Ammon's horn (tissue), 1 donor: Measurements from ENCODE around the gene RFNG.

Experiments used
- DNase-seq: peaks from one replicate; pipeline ENCODE4 v3.0.0-alpha.2; 2016; ENCODE audit warnings: low spot score

The RFNG gene

GRCh38 chr17:82013772-82014321 is 37.8 kb downstream of the RFNG start:
- DNase-seq, result no peak

DNA sequence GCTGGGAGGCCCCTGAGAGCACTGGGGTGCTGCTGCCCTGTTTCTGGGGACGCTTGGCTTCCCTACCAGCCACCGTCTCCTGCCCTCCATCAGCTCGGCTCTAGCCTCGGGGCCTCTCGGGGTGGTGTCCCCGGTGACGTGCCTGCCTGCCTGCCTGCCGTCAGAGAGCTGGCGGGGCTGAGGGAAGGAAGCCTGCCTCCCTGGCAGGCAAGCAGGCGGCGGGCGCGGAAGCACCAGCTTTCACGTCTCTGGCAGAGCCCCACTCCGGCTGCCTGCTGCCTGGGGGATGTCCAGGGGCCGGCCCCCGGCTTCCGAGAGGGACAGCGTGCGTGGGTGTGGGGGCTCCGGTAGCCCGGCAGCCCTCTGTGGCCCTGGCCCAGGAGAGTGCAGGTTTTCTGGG is 38.3 kb downstream of the RFNG start:
- peak; percentile 60 for DNase-seq

DNA sequence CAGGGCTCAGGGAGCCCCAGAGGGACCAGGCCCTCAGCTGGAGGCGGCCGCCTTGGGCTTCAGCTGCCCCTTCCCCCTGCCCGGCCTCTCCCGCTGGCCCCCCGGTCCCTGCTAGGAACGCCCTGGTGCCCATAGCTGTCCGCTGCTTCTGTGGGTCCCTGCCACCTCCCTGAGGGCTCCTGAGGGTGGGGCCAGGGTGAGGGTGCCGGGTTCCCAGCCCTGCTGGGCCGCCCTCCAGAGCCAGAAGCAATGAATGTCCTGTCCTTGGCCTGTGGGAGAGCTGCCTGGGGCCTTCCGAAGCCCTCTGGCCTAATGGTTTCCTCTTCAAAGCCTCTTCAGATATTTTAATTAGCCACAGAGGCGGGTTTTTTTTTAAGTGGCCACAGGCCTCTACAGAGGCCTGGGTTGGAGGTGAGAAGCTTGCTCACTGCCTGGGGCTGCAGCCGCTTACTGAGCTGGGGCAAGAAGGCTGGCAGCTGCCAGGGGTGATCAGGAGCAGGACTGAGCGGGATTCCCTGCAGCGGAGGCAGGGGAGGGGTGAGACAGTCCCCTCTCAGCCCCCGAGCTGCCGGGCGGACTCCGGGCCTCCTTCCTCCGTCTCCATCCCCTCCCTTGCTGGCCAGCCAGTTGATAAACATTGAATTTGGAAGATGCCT is 38.8 kb downstream of the RFNG start:
- no peak for DNase-seq

DNA sequence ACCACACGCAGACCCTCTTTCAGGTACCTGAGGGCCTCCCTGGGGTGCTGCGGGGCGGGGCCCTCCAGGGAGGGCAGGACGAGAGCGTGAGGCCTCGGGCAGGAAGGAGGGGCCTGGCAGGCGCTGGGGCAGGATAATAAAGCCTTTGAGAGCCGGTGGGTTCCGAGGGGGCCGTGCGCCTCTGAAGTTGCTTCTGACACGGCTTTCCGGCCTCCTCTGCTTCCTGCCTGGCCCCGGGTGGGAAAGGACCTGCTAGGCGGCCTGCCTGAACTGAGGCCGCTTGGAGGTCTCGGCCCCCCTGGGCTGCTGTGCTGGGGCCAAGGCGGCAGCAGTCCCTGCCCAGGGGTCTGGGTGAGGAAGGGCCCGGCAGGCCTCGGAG is 39.4 kb downstream of the RFNG start:
- DNase-seq, result no peak

- DNase-seq, result no peak
These were observed 39.9 kb downstream of the RFNG start for GRCh38 chr17:82011617-82012187.

GRCh38 chr17:82010575-82011525 is 40.8 kb downstream of the RFNG start:
- no peak for DNase-seq

GRCh38 chr17:82009413-82009812 is 42.2 kb downstream of the RFNG start:
- no peak for DNase-seq

DNA sequence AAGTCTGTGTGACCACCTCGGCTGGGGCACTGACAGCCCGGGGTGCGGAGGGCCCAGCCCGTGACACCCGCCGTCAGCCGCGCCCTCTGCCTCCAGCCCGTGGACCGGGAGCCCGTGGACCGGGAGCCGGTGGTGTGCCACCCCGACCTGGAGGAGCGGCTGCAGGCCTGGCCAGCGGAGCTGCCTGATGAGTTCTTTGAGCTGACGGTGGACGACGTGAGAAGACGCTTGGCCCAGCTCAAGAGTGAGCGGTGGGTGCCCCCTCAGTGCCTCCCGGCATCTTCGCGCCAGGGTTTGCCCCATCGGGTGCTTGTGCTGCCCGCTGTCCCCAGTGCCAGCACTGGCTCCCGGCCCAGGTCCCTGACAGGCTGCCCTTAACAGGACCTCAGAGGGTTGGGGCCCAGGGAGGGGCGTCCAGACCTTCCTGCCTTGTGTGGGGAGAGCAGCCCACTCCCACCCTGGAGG is 42.6 kb downstream of the RFNG start:
- no peak for DNase-seq

GRCh38 chr17:82008258-82008940 is 43.2 kb downstream of the RFNG start:
- no peak for DNase-seq

DNA sequence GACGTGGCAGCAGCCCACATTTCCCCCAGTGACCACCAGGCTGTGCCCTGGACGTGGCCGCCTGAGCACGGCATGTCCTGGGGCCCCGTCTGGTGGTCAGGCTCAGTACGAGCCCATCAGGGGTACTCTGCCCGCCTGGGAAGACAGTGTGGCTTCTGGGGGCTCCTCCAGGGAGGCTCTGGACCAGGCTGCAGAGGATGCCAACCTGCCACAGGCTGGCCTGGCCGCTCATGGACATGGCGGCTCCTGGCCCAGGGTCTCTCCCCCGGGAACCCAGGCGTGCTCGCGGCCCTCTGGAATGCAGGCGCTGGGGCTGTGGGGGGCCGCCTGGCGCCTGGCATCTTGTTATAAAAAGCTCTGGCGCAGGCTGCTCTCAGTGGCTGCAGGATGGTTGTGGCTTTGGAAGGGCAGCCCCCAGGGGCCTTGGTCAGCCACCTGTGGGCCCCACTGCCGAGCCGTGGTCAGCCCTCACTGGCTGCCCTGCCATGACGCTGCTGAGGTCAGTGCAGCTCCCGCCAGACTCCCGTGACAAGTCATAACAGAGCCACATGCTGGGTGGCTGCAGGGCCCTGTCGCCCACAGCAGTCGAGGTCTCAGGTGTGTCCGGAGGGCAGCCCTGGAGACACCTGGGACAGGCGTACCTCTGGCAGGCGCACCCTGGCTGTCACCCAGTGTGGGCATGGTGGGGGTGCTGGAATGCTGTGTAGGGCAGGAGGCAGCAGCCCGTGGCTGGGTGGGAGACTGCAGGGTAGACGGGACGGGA is 43.9 kb downstream of the RFNG start:
- no peak for DNase-seq

- DNase-seq, result no peak
These were observed 44.5 kb downstream of the RFNG start for GRCh38 chr17:82007228-82007494.

GRCh38 chr17:82006468-82007227 is 45.0 kb downstream of the RFNG start:
- peak; percentile 66 for DNase-seq

- DNase-seq, result no peak
These were observed 45.8 kb downstream of the RFNG start for GRCh38 chr17:82005701-82006348.

DNA sequence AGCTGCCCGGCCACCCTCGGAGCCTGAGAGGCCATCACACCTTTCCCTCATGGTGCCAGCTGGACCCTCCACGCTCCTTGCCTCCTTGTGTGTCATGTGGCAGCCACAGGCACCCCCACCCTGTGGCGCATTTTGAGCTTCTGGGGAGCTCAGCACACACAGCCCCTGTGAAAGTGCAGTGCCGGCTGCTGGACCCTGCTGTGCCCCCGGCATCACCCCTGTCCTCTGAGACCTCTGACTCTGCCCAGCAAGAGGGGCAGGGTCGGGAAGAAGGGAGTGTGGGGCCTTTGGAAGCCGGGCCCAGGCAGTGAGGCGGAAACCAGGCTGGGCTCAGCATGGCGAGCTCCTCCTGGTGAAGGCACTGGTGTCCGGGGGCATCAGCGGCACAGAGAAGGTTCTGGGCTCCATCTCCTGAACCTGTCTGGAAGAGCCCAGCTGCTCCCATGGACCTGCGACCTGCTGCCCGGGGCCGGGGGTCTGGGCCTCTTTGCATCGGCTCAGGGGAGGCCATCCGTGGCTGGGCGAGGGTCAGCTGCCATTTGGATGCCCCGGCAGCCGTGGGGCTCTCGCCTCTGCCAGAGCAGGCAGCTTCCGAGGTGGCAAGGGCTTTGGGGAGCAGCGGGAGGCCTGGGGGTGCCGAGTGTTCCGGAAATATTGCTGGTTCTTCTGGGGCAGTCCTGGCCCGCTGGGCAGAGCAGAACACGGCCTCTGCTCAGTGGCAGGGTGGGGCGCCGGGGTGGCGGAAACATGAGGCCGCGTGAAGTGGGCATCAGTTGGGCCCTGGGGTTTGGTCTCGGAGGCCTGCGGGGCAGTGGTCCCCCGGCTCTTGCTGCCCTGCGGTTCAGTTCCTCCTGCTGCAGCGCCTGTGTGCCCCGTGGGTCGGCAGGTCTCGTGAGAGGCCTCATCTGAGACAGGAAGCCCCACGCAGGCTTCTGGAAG is 46.8 kb downstream of the RFNG start:
- DNase-seq, result no peak

GRCh38 chr17:82003411-82004381 is 47.9 kb downstream of the RFNG start:
- no peak for DNase-seq

- no peak for DNase-seq
These were observed 50.0 kb downstream of the RFNG start for GRCh38 chr17:82001571-82002056.

GRCh38 chr17:82000803-82001570 is 50.6 kb downstream of the RFNG start:
- DNase-seq, result no peak
